ENCODE measurements around the gene TAB2. TPM values are rescaled to one million over a fixed set of nuclear protein-coding genes. Genes with fewer than 3 reads are reported as not detected.

TAB2 gene
- total RNA-seq, 1 experiment from 2014 or later = 55.6 TPM

DNA sequence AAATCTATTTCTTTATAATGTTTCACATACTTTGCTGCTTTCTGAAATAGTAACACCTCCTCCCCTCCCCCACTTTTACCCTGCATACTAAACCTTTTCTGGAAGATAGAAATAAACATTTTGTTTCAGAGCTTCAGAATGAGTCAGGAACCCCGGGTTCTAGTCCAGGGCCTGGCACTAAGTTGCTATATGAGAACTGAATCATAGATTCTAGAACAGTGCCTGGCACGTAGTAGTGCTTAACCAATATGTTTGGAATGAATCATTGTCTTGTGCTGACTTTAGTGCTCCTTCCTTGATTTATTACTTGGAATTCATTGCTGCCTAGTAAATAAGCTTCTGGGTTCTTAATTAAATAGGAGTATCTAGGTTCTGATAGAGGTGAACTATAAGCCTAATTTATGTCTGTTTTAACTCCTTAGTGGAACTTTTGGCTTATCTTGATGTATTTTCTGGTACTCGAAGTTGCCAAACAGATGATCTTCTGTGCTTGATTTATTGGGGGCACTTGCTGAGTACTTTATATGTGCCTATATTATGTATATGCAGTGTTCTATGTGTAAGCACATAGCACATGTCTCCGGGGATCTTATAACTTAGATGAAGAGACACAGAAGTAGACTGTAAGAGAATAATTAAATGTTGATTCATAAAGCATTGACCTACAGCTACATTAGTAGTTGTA is 18.6 kb downstream of the TAB2 start:
- Mint-ChIP-seq H3K4me1 (peaks cover 67% of the 10 kb centered on the region), H3K27ac (peak overlapping the region; percentile 72), H3K9me3 (peaks cover 6% of the 10 kb centered on the region; the same call in 1 of the 2 replicates), H3K36me3 (no peaks in the 10 kb centered on the region; the same call in 1 of the 2 replicates), H3K27me3 (ENCODE audit: low read depth) (no peaks in the 10 kb centered on the region), H3K4me3 (no peak overlapping the region)
- ATAC-seq = no peak
- TF ChIP-seq RELA (CRISPR knock-in tag; IDR thresholded peaks at IDR 0.05; ENCODE audit: borderline replicate concordance) = no peak
- no peak for TF ChIP-seq HMGA2 (CRISPR knock-in tag; IDR thresholded peaks at IDR 0.05)
- TF ChIP-seq MXD4 (CRISPR knock-in tag; IDR thresholded peaks at IDR 0.05; ENCODE audit: borderline replicate concordance) = no peak
- no peak for TF ChIP-seq FOXK1 (CRISPR knock-in tag; IDR thresholded peaks at IDR 0.05)
- TF ChIP-seq, protein P1, sequence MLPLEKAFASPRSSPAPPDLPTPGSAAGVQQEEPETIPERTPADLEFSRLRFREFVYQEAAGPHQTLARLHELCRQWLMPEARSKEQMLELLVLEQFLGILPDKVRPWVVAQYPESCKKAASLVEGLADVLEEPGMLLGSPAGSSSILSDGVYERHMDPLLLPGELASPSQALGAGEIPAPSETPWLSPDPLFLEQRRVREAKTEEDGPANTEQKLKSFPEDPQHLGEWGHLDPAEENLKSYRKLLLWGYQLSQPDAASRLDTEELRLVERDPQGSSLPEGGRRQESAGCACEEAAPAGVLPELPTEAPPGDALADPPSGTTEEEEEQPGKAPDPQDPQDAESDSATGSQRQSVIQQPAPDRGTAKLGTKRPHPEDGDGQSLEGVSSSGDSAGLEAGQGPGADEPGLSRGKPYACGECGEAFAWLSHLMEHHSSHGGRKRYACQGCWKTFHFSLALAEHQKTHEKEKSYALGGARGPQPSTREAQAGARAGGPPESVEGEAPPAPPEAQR (CRISPR knock-in tag; IDR thresholded peaks at IDR 0.05) = no peak
- no peak for TF ChIP-seq ZNF219 (CRISPR knock-in tag; IDR thresholded peaks at IDR 0.05; ENCODE audit: borderline replicate concordance)
- no peak for TF ChIP-seq NR2C2 (CRISPR knock-in tag; IDR thresholded peaks at IDR 0.05)
- TF ChIP-seq PRRX2 (CRISPR knock-in tag; IDR thresholded peaks at IDR 0.05) = no peak
- TF ChIP-seq GRHL2 (CRISPR knock-in tag; IDR thresholded peaks at IDR 0.05; ENCODE audit: insufficient replicate concordance, severe bottlenecking) = no peak
- TF ChIP-seq ZNF396 (CRISPR knock-in tag; IDR thresholded peaks at IDR 0.05; ENCODE audit: borderline replicate concordance) = no peak
- TF ChIP-seq, protein P2, sequence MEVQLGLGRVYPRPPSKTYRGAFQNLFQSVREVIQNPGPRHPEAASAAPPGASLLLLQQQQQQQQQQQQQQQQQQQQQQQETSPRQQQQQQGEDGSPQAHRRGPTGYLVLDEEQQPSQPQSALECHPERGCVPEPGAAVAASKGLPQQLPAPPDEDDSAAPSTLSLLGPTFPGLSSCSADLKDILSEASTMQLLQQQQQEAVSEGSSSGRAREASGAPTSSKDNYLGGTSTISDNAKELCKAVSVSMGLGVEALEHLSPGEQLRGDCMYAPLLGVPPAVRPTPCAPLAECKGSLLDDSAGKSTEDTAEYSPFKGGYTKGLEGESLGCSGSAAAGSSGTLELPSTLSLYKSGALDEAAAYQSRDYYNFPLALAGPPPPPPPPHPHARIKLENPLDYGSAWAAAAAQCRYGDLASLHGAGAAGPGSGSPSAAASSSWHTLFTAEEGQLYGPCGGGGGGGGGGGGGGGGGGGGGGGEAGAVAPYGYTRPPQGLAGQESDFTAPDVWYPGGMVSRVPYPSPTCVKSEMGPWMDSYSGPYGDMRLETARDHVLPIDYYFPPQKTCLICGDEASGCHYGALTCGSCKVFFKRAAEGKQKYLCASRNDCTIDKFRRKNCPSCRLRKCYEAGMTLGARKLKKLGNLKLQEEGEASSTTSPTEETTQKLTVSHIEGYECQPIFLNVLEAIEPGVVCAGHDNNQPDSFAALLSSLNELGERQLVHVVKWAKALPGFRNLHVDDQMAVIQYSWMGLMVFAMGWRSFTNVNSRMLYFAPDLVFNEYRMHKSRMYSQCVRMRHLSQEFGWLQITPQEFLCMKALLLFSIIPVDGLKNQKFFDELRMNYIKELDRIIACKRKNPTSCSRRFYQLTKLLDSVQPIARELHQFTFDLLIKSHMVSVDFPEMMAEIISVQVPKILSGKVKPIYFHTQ (CRISPR knock-in tag; IDR thresholded peaks at IDR 0.05) = no peak
- no peak for TF ChIP-seq ESRRA (CRISPR knock-in tag; IDR thresholded peaks at IDR 0.05; ENCODE audit: borderline replicate concordance)
- TF ChIP-seq, protein P3, sequence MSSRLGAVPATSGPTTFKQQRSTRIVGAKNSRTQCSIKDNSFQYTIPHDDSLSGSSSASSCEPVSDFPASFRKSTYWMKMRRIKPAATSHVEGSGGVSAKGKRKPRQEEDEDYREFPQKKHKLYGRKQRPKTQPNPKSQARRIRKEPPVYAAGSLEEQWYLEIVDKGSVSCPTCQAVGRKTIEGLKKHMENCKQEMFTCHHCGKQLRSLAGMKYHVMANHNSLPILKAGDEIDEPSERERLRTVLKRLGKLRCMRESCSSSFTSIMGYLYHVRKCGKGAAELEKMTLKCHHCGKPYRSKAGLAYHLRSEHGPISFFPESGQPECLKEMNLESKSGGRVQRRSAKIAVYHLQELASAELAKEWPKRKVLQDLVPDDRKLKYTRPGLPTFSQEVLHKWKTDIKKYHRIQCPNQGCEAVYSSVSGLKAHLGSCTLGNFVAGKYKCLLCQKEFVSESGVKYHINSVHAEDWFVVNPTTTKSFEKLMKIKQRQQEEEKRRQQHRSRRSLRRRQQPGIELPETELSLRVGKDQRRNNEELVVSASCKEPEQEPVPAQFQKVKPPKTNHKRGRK (CRISPR knock-in tag; IDR thresholded peaks at IDR 0.05; ENCODE audit: borderline replicate concordance) = no peak
- ChIA-PET POLR2A (no interaction called here), CTCF (no interaction called here)
- DNase-seq (ENCODE audit: low spot score) = no peak

DNA sequence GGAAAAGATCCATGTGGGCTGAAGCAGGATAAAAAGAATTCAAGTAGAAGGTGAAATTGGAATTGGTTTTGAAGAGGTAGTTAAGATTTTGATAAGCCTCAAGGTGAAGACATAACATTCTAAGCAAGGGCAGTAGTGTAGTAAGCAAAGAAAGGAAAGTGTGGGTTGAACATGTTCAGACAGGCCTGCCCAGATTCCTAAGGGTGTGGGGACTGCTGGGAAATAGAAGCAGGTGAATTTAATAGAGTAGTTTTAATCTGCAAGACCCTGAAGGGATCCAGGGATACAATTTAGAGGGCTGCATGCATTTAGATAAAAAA is 19.1 kb downstream of the TAB2 start:
- no peaks in the 10 kb centered on the region; the same call in 1 of the 2 replicates for H3K36me3 Mint-ChIP-seq
- DNase-seq (ENCODE audit: low spot score) (no peak), ATAC-seq (peak; percentile 46; the same call in 1 of the 2 replicates)
- POLR2A ChIA-PET = no interaction called here
- H3K4me3 Mint-ChIP-seq = no peak overlapping the region
- H3K27me3 Mint-ChIP-seq (ENCODE audit: low read depth) = no peaks in the 10 kb centered on the region
- peaks cover 6% of the 10 kb centered on the region; the same call in 1 of the 2 replicates for H3K9me3 Mint-ChIP-seq
- CTCF ChIA-PET = no interaction called here
- H3K27ac Mint-ChIP-seq = peak overlapping the region; percentile 72
- H3K4me1 Mint-ChIP-seq = peaks cover 67% of the 10 kb centered on the region
- TF ChIP-seq, protein P4, sequence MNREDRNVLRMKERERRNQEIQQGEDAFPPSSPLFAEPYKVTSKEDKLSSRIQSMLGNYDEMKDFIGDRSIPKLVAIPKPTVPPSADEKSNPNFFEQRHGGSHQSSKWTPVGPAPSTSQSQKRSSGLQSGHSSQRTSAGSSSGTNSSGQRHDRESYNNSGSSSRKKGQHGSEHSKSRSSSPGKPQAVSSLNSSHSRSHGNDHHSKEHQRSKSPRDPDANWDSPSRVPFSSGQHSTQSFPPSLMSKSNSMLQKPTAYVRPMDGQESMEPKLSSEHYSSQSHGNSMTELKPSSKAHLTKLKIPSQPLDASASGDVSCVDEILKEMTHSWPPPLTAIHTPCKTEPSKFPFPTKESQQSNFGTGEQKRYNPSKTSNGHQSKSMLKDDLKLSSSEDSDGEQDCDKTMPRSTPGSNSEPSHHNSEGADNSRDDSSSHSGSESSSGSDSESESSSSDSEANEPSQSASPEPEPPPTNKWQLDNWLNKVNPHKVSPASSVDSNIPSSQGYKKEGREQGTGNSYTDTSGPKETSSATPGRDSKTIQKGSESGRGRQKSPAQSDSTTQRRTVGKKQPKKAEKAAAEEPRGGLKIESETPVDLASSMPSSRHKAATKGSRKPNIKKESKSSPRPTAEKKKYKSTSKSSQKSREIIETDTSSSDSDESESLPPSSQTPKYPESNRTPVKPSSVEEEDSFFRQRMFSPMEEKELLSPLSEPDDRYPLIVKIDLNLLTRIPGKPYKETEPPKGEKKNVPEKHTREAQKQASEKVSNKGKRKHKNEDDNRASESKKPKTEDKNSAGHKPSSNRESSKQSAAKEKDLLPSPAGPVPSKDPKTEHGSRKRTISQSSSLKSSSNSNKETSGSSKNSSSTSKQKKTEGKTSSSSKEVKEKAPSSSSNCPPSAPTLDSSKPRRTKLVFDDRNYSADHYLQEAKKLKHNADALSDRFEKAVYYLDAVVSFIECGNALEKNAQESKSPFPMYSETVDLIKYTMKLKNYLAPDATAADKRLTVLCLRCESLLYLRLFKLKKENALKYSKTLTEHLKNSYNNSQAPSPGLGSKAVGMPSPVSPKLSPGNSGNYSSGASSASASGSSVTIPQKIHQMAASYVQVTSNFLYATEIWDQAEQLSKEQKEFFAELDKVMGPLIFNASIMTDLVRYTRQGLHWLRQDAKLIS (CRISPR knock-in tag; IDR thresholded peaks at IDR 0.05; ENCODE audit: borderline replicate concordance) = no peak
- TF ChIP-seq SMAD4 (CRISPR knock-in tag; IDR thresholded peaks at IDR 0.05) (no peak), ZBTB21 (CRISPR knock-in tag; IDR thresholded peaks at IDR 0.05; ENCODE audit: borderline replicate concordance) (no peak), ZNF219 (CRISPR knock-in tag; IDR thresholded peaks at IDR 0.05; ENCODE audit: borderline replicate concordance) (no peak), ATF1 (CRISPR knock-in tag; IDR thresholded peaks at IDR 0.05) (no peak), ZNF423 (CRISPR knock-in tag; IDR thresholded peaks at IDR 0.05) (no peak), MYBL2 (CRISPR knock-in tag; IDR thresholded peaks at IDR 0.05) (no peak)
- TF ChIP-seq, protein P5, sequence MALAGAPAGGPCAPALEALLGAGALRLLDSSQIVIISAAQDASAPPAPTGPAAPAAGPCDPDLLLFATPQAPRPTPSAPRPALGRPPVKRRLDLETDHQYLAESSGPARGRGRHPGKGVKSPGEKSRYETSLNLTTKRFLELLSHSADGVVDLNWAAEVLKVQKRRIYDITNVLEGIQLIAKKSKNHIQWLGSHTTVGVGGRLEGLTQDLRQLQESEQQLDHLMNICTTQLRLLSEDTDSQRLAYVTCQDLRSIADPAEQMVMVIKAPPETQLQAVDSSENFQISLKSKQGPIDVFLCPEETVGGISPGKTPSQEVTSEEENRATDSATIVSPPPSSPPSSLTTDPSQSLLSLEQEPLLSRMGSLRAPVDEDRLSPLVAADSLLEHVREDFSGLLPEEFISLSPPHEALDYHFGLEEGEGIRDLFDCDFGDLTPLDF (CRISPR knock-in tag; IDR thresholded peaks at IDR 0.05) = no peak
- TF ChIP-seq, protein P6, sequence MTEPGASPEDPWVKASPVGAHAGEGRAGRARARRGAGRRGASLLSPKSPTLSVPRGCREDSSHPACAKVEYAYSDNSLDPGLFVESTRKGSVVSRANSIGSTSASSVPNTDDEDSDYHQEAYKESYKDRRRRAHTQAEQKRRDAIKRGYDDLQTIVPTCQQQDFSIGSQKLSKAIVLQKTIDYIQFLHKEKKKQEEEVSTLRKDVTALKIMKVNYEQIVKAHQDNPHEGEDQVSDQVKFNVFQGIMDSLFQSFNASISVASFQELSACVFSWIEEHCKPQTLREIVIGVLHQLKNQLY (CRISPR knock-in tag; IDR thresholded peaks at IDR 0.05) = no peak
- TF ChIP-seq, protein P7, sequence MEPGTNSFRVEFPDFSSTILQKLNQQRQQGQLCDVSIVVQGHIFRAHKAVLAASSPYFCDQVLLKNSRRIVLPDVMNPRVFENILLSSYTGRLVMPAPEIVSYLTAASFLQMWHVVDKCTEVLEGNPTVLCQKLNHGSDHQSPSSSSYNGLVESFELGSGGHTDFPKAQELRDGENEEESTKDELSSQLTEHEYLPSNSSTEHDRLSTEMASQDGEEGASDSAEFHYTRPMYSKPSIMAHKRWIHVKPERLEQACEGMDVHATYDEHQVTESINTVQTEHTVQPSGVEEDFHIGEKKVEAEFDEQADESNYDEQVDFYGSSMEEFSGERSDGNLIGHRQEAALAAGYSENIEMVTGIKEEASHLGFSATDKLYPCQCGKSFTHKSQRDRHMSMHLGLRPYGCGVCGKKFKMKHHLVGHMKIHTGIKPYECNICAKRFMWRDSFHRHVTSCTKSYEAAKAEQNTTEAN (CRISPR knock-in tag; IDR thresholded peaks at IDR 0.05) = no peak

All from WTC11 (cell line).